Smooth muscle cell (in vitro differentiated cells): Measurements from ENCODE around the gene COL6A1. TPM values are rescaled to one million over a fixed set of nuclear protein-coding genes. Genes with fewer than 3 reads are reported as not detected.

Source experiments
- DNase-seq: peaks from one replicate; lab custom pipeline; 2025; ENCODE audit not compliant: unreplicated experiment; lab: John Stamatoyannopoulos, UW
- H2AFZ ChIP-seq: fragments of 200-600 bp; sonication (generic); 2 replicates; pipeline ENCODE4 v1.6.0; 2016; ENCODE audit warnings: antibody characterized with exemption, low read depth, mild to moderate bottlenecking
- H3F3A ChIP-seq: fragments of 200-600 bp; sonication (generic); 2 replicates; pipeline ENCODE4 v1.6.0; 2017; ENCODE audit warnings: antibody characterized with exemption, low read depth
- H3K27ac ChIP-seq: fragments of 200-600 bp; sonication (generic); 2 replicates; pipeline ENCODE4 v1.5.1; 2016; ENCODE audit warnings: low read depth, mild to moderate bottlenecking
- H3K27me3 ChIP-seq: fragments of 200-600 bp; sonication (generic); 2 replicates; pipeline ENCODE4 v1.6.1; 2016; ENCODE audit warnings: low read depth, mild to moderate bottlenecking
- H3K36me3 ChIP-seq: fragments of 200-600 bp; sonication (generic); 2 replicates; pipeline ENCODE4 v1.5.1; 2016; ENCODE audit warnings: low read depth
- H3K4me1 ChIP-seq: fragments of 200-600 bp; sonication (generic); 2 replicates; pipeline ENCODE4 v1.5.1; 2016; ENCODE audit warnings: low read depth
- H3K4me2 ChIP-seq: fragments of 200-600 bp; sonication (generic); 2 replicates; pipeline ENCODE4 v1.6.0; 2016; ENCODE audit warnings: mild to moderate bottlenecking
- H3K4me3 ChIP-seq: fragments of 200-600 bp; sonication (generic); 2 replicates; pipeline ENCODE4 v1.5.1; 2016; ENCODE audit warnings: mild to moderate bottlenecking
- H3K79me2 ChIP-seq: fragments of 200-600 bp; sonication (generic); 2 replicates; pipeline ENCODE4 v1.6.0; 2016; ENCODE audit warnings: low read depth, mild to moderate bottlenecking
- H3K9ac ChIP-seq: fragments of 200-600 bp; sonication (generic); 2 replicates; pipeline ENCODE4 v1.6.0; 2016; ENCODE audit warnings: low read depth
- H3K9me3 ChIP-seq: fragments of 200-600 bp; sonication (generic); replicated peaks from 2 replicates; pipeline ENCODE4 v1.5.1; 2016; ENCODE audit warnings: low read depth
- H4K20me1 ChIP-seq: fragments of 200-600 bp; sonication (generic); 2 replicates; pipeline ENCODE4 v1.6.0; 2016; ENCODE audit warnings: low read depth
- WGBS: methylation state at CpG from one replicate; pipeline ENCODE4 v1.1.7; 2016; ENCODE audit warnings: low lambda C conversion rate; 5-methylcytosine and 5-hydroxymethylcytosine counted together
- polyA plus RNA-seq: library from polyadenylated mRNA; unstranded; fragments of >200 nt; fragmentation: Nextera tagmentation; extraction: Ambion mirVana; gene quantifications from 2 replicates; pipeline ENCODE4 v1.2.1, GENCODE V29; 2016
- total RNA-seq: library from RNA; depleted of rRNA; stranded (reverse); fragments of >200 nt; gene quantifications from 2 replicates; pipeline ENCODE4 v1.2.3, GENCODE V29; 2014
- TF ChIP-seq, protein P1 (sequence below): fragments of 200-600 bp; sonication (generic); IDR thresholded peaks from 2 replicates; pipeline ENCODE4 v1.5.1; 2017; ENCODE audit warnings: borderline replicate concordance, mild to moderate bottlenecking, antibody characterized with exemption; ENCODE audit not compliant: insufficient read depth, poor library complexity, severe bottlenecking

The COL6A1 gene
- total and polyA plus RNA-seq, 2 experiments from 2014 or later: 1,292 to 2,827 TPM

GRCh38 chr21:46009951-46010705 lies 28.6 kb downstream of the COL6A1 start:
- no peak overlapping the region for H2AFZ ChIP-seq
- no peaks in the 10 kb centered on the region for H3K27me3 ChIP-seq
- H3K36me3 ChIP-seq: no peaks in the 10 kb centered on the region
- no peaks in the 10 kb centered on the region for H4K20me1 ChIP-seq
- H3K9ac ChIP-seq: no peak overlapping the region
- no peak for DNase-seq
- H3K4me3 ChIP-seq: no peak overlapping the region
- H3F3A ChIP-seq: peaks cover under 1% of the 10 kb centered on the region
- H3K4me1 ChIP-seq: no peaks in the 10 kb centered on the region
- no peaks in the 10 kb centered on the region for H3K9me3 ChIP-seq
- WGBS: 79% methylated on average over 33 of the region's 34 CpGs
- TF ChIP-seq, protein P1, sequence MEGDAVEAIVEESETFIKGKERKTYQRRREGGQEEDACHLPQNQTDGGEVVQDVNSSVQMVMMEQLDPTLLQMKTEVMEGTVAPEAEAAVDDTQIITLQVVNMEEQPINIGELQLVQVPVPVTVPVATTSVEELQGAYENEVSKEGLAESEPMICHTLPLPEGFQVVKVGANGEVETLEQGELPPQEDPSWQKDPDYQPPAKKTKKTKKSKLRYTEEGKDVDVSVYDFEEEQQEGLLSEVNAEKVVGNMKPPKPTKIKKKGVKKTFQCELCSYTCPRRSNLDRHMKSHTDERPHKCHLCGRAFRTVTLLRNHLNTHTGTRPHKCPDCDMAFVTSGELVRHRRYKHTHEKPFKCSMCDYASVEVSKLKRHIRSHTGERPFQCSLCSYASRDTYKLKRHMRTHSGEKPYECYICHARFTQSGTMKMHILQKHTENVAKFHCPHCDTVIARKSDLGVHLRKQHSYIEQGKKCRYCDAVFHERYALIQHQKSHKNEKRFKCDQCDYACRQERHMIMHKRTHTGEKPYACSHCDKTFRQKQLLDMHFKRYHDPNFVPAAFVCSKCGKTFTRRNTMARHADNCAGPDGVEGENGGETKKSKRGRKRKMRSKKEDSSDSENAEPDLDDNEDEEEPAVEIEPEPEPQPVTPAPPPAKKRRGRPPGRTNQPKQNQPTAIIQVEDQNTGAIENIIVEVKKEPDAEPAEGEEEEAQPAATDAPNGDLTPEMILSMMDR: no peak
- no peak overlapping the region for H3K27ac ChIP-seq
- no peak overlapping the region for H3K4me2 ChIP-seq
- no peaks in the 10 kb centered on the region for H3K79me2 ChIP-seq

- Histone ChIP-seq H3K79me2 (no peaks in the 10 kb centered on the region), H3K9me3 (no peaks in the 10 kb centered on the region), H3K4me1 (no peaks in the 10 kb centered on the region), H3K27ac (no peak overlapping the region), H3K4me3 (no peak overlapping the region), H2AFZ (no peak overlapping the region), H3F3A (no peaks in the 10 kb centered on the region), H3K4me2 (no peak overlapping the region), H3K9ac (no peak overlapping the region), H3K27me3 (no peaks in the 10 kb centered on the region), H4K20me1 (no peaks in the 10 kb centered on the region), H3K36me3 (no peaks in the 10 kb centered on the region)
- WGBS: 92% methylated on average over 22 of the region's 22 CpGs
- DNase-seq: no peak
- TF ChIP-seq, protein P1: no peak
Measured at GRCh38 chr21:46011267-46011967, 29.8 kb downstream of the COL6A1 start.

- Histone ChIP-seq H3K4me2 (no peak overlapping the region), H3K9ac (no peak overlapping the region), H3K36me3 (no peaks in the 10 kb centered on the region), H3K27ac (no peak overlapping the region), H4K20me1 (no peaks in the 10 kb centered on the region), H3K79me2 (no peaks in the 10 kb centered on the region), H3K4me3 (no peak overlapping the region), H3F3A (no peaks in the 10 kb centered on the region), H3K27me3 (no peaks in the 10 kb centered on the region), H3K4me1 (no peaks in the 10 kb centered on the region), H3K9me3 (no peaks in the 10 kb centered on the region), H2AFZ (no peak overlapping the region)
- DNase-seq: no peak
- 85% methylated on average over 4 of the region's 4 CpGs for WGBS
- TF ChIP-seq, protein P1: no peak
Measured at GRCh38 chr21:46012154-46012553, 30.6 kb downstream of the COL6A1 start.

DNA sequence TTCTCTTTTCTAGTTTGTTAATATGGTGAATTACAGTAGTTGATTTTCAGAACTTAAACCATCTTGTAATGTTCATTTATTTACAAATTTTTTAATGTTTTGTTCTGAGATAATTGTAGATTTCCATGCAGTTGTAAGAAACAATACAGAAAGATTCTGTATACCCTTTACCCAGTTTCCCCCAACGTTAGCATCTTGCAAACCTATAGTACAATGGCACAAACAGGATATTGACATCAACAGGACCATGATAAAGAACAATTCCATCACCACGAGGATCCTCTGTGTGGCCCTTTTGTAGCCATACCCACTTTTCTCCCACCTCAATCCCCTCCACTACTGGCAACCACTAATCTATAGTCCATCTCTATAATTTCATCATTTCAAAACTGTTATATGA lies 33.3 kb downstream of the COL6A1 start:
- peaks cover 2% of the 10 kb centered on the region for H3K79me2 ChIP-seq
- no peak for DNase-seq
- H3K9me3 ChIP-seq: no peaks in the 10 kb centered on the region
- no peak overlapping the region for H3K9ac ChIP-seq
- H3F3A ChIP-seq: no peaks in the 10 kb centered on the region
- no peak overlapping the region for H3K27ac ChIP-seq
- no peak overlapping the region for H3K4me2 ChIP-seq
- no peaks in the 10 kb centered on the region for H3K27me3 ChIP-seq
- H3K4me1 ChIP-seq: no peaks in the 10 kb centered on the region
- H3K4me3 ChIP-seq: no peak overlapping the region
- H2AFZ ChIP-seq: no peak overlapping the region
- H3K36me3 ChIP-seq: no peaks in the 10 kb centered on the region
- H4K20me1 ChIP-seq: no peaks in the 10 kb centered on the region
- WGBS: 41% methylated on average over 2 of the region's 2 CpGs
- TF ChIP-seq, protein P1: no peak
